ENCODE measurements around the gene TP53I11.
A peak's percentile ranks its signal among the peaks of the same experiment; 100 is the strongest.

The TP53I11 gene, protein sequence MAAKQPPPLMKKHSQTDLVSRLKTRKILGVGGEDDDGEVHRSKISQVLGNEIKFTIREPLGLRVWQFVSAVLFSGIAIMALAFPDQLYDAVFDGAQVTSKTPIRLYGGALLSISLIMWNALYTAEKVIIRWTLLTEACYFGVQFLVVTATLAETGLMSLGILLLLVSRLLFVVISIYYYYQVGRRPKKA

DNA sequence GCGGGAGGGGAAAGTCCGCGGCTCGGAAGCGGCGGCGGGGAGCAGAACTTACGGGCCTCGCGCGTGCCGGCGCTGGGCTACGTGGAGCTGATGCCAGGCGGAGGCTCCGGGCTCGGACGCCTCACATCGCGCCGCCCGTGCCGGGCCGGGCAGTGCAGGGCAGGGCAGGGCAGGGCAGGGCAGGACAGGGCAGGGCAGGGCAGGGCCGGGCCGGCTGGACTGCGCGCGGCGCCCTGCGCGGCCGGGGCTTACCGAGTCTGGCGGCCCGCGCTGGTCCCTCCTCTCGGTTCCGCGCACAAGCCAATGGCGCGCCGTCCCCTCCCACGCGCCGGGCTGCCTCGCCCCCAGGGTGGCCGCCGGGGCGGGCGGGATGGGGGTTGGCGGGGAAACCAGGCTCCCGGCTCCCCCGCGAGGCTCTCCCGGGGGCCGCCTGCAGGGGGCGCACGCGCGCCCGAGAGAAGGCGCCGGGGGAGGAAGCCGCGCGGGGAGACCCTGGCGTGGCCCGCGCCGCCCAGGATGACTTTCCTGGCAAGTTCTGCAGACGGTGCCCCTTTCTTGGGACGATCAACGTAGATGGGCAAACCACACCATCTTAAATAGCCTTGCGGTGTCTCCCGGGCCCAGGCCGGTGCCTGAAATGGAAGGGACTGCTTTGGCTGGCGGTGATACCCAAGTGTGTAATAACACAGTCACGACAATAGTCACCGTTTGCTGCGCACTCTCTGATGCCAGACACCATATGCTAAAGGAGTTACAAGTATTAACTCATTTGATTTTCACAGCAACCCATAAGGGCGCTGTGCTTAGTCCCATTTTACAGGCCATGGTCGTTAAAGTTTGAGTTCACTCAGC is at the start of gene TP53I11:
Gene TP53I11 (minus strand): TSS at position 259 of the 852 bp plus-strand sequence. CDS start 12,548 bp downstream, outside the sequence.
- peak; percentile 53 for DNase-seq (ENCODE audit: low spot score)

DNA sequence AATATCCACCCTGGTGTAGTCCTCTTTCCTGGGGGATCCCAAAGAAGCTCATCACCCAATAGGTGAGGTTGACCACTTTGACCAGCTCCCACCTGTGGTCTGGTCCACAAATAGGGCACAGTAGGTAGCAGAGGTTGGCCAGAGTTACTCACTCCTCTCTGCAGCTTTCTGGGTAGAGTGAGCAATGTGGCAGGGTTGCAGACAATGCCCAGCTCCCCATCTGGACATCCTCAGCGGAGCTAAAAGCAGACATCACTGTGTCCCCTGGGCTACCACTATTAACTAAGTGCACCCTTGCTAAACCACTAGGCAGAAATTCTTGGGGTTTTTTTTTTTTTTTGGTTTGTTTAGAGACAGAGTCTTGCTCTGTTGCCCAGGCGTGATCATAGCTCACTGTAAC is 48.4 kb upstream of the TP53I11 start:
- no peak for DNase-seq (ENCODE audit: low spot score)

DNA sequence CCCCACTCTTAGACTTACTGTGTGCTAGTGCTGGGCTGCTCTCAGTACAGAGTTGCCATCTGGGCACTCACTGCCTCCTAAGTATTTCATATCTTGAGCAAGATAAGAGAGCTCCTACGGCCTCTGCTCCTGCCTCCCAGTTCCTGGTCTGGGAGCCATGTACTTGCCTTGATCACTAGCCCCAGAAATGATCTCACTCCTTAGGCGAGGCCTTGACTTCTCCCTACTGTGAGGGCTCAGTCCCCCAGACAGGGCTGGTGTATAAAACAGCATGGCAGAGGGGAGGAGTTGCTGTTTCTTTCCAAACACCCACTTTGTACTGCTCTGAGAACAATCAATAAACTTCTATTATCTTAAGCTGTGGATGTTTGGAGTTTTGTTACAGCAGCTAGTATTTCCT is 47.4 kb upstream of the TP53I11 start:
- DNase-seq (ENCODE audit: low spot score) = no peak

GRCh38 chr11:44997566-44997965 is 46.9 kb upstream of the TP53I11 start:
- no peak for DNase-seq (ENCODE audit: low spot score)

DNA sequence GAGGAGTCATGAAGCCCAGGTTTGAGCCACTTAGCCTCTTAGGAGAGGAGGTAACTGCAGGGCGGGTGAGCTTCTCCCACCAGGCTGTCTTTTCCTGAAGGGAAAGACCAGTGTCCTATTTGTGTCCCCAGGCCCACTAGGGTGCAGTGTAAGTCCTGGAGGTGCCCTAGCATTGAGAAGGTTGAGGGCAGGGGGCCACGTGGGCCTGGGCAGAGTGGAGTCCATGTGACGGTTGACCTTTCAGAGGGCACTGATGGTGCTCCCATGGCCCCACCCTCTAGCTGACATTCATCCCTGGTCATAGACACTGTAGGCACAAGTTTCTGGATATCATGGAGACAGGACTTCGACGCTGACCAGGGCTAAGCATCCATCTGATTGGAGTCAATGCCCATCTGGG is 44.1 kb upstream of the TP53I11 start:
- no peak for DNase-seq (ENCODE audit: low spot score)

DNA sequence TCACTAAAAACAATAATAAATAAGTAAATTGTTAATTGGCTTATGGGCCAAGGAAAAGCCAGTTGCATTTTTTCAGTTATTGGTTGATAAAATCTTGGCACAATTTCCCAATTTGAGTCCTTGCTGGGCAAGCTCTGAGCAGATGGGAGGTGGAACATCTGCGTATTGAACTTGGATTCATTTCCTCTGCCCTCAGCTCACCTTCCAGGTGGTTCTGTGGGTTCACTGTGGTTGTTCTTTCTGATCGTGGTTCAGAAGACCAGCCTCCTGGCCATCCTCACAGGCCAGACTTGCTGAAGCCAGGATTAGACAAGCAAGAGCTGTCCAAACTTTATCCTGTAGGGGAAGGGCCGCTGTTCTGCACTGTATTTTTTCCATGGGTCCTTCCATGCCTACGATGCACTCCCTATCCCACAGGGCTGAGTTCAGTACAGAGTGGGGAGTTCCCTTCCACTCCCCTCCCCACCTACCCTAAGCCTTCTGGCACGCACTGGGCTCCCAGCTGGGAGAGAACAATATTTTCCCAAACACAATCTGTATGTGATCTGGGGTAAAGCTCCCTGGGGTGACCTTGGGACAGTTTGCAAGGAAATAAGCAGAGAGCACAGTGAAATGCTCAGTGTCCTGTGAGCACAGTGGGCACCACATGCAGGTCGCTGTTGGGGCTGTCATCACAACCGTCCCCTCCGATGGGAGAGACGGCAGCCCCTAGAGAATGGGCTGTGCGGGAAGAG is 43.5 kb upstream of the TP53I11 start:
- no peak for DNase-seq (ENCODE audit: low spot score)

- no peak for DNase-seq (ENCODE audit: low spot score)
Observed at GRCh38 chr11:44992774-44993173, 42.1 kb upstream of the TP53I11 start.

- DNase-seq (ENCODE audit: low spot score) = no peak
Observed at GRCh38 chr11:44992181-44992582, 41.5 kb upstream of the TP53I11 start.

GRCh38 chr11:44990665-44991064 is 40.0 kb upstream of the TP53I11 start:
- no peak for DNase-seq (ENCODE audit: low spot score)

DNA sequence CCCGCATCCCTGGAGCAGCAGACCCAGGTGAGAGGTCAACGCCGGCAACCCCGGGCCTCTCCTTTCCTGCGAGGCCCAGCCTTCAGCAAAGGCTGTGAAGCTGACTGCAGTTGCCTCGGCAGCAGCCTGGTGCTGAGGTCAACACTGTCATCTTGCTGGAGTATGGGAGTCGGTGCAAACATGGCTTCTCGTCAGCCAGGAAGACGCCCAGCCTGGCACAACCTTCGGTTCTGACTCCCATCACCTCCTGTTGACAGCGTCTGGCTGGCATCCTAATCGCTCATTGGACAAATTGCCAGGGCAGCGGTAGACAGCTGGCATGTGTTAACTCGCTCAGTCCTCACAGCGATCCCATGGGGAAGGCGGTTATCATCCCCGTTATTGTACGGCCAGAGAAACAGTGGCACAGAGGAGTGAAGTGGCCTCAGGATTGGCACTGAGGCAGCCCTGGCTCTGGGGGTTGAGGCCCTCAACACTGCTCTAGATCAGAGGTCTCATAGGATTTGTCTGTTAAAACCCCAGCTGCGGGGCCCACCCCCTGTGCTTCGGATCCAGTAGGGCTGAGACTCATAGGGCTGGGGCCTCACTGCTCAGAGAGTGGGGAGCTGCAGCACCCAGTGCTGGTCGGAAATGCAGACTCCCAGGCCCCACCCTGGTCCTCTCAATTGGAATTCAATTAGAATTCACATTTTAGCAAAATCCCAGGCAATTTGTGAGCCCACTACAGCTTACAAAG is 39.3 kb upstream of the TP53I11 start:
- DNase-seq (ENCODE audit: low spot score) = no peak

DNA sequence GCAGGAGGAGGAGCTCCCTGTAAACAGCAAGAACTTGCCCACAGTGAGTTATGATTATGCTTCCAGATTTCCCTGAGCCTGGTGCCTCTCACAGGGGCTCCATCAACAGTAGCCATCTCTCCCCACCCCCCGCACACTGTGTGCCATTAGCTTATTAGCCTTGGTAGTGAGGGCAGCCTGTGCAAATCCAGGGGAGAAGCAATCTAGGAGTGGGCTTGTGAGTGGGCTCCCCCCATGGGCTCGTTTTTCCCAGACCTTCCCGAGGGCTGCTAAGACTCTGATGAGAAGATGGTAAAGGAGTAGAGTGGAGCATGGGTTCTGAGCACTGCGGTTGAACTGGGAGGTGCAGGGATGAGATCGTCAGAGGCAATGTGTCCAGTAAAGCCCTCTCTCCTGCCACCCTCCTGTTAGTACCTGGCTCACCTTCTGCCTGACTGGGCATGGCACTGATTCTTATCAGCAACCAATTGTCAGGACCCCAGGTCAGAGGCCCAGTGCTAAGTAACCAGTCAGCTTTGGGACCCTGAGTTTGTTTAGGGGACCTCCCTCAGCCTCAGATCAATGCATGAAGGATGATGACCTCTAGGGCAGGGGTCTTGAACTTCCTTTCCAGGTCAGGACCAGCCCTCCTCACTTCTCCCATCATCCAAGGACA is 38.4 kb upstream of the TP53I11 start:
- no peak for DNase-seq (ENCODE audit: low spot score)

GRCh38 chr11:44988111-44988510 is 37.4 kb upstream of the TP53I11 start:
- DNase-seq (ENCODE audit: low spot score) = no peak

GRCh38 chr11:44987506-44987905 is 36.8 kb upstream of the TP53I11 start:
- DNase-seq (ENCODE audit: low spot score) = no peak

DNA sequence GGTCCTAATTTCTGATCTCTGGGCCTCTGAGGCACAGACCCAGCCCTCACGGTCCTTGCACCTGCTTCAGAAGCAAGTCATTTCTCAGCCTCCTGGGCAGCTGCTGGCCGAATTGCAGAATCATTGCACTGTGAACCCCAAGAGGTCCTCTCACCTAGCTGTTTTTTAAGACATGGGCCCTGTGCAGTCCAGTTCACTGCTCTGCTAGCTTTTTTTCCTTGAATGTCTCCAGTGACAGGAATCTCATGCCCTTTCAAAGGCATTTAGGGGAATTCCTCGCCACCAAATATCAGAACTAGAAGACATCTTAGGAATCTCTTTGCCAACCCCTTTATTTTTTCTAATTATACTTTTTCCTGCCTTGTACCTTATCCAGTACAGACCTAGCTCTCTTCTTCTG is 35.6 kb upstream of the TP53I11 start:
- no peak for DNase-seq (ENCODE audit: low spot score)

GRCh38 chr11:44985721-44986120 is 35.0 kb upstream of the TP53I11 start:
- DNase-seq (ENCODE audit: low spot score) = no peak

GRCh38 chr11:44983786-44984185 is 33.1 kb upstream of the TP53I11 start:
- DNase-seq (ENCODE audit: low spot score) = no peak

DNA sequence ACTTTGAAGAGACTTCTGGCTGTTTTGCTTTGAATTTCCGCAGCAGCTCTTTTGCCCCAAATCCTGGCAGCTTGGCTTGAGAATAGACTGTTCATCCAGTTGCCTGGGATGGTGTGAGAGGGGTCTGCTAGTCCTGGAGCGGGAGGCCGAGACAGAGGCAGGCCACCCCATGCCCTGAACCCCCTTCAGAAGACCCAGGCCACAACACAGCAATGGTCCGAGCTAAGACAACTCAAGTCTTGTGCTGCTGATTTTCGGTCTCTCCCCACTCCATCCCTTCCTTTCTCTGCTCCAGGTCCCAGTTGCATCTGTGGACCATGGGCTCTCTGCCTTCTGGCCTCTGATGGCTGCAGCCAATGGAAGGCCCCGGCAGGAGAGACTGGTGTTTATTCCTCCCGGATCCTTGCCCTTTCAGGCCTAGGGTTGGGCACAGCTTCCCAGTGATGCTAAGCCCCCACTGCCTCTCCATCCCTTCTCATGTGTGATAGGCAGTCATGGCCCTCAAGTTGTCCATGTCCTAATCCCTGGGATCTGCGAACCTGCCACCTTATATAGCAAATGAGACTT is 31.9 kb upstream of the TP53I11 start:
- DNase-seq (ENCODE audit: low spot score) = no peak

GRCh38 chr11:44980533-44981427 is 30.1 kb upstream of the TP53I11 start:
- DNase-seq (ENCODE audit: low spot score) = no peak

DNA sequence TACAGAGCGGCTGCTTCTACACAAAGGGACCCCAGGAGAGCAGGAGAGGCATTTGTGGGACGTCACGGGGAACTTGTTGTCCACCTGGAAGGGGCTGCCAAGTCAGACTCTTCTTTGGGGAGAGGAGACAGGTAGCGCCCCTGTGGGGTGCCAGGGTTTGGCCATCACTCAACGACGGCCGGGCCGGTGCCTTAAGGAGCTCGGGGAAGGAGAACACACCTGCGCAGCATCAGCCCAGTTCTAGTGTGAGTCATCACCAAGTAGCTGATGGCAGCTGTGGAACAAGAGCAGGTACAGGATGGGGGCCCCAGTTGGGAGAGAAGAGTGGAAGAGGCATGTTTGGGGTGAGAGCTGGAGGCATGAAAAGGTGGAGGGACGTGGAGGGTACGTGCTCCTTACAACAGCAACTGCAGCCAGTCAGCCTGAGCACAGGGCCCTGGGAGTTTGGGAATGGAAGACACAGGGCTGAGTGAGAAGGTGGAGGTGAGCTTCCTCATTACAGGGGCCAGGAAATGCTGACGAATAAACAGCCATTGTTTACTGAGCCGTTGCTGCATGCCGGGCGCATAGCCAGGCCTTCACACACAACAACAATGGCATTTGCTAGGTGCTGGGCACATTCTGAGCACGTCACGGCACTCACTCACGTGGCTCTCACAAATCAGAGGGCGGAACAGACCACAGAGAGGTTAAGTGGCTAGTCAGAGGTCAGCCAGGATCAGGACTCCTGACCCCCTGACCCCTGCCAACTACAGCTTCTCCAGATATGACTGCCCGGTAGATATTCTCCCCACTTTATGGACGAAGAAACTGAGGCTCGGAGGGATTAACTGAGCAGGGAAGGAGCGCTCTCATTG is 29.1 kb upstream of the TP53I11 start:
- DNase-seq (ENCODE audit: low spot score) = peak; percentile 73

All from SW480 (cell line).